Measurements from ENCODE around the gene HELLS. TPM values are rescaled to one million over a fixed set of nuclear protein-coding genes. Genes with fewer than 3 reads are reported as not detected.

Gene HELLS
- total and polyA plus RNA-seq, 10 of the 15 experiments (the other 5 are each of a cell fraction or from before 2014, with no cell fraction given): 33.9 to 159 (median 123) TPM

- H4K20me1 ChIP-seq (ENCODE audit: control insufficient read depth, insufficient read depth): no peaks in the 10 kb centered on the region
- CTCF ChIA-PET: no interaction called here
- H3K79me2 ChIP-seq (ENCODE audit: control insufficient read depth, insufficient read depth, low read length): no peaks in the 10 kb centered on the region
- SMC1A ChIA-PET (ENCODE audit: uncharacterized antibody, unreplicated experiment): no interaction called here
- no peaks in the 10 kb centered on the region for H3K36me3 ChIP-seq (ENCODE audit: control insufficient read depth in 2 of 2, insufficient read depth in 2 of 2, low read length in 1 of 2)
- no peak overlapping the region for H3K27ac ChIP-seq (ENCODE audit: control insufficient read depth, insufficient read depth)
- H3K27me3 ChIP-seq (replicated peaks in 1 of 2; ENCODE audit: control insufficient read depth in 2 of 2, insufficient read depth in 2 of 2, low read length in 1 of 2): no peaks in the 10 kb centered on the region
- no peak for TF ChIP-seq RB1 (IDR thresholded peaks at IDR 0.05; ENCODE audit: borderline replicate concordance)
- no peak for TF ChIP-seq REST (IDR thresholded peaks at IDR 0.05; ENCODE audit: low read depth, low read length)
- no peak for TF ChIP-seq MTA3 (IDR thresholded peaks at IDR 0.05; ENCODE audit: borderline replicate concordance, low read length)
- TF ChIP-seq BRCA1 (IDR thresholded peaks at IDR 0.05; ENCODE audit: low read depth, low read length): no peak
- no peak for TF ChIP-seq MXI1 (IDR thresholded peaks at IDR 0.05; ENCODE audit: low read depth, low read length)
- no peak for TF ChIP-seq NRF1 (conservative IDR thresholded peaks at IDR 0.05; ENCODE audit: low read depth, low read length)
- TF ChIP-seq CEBPB (IDR thresholded peaks at IDR 0.05; ENCODE audit: borderline replicate concordance in 1 of 2, low read depth in 2 of 2, low read length in 2 of 2): no peak
- no peak for TF ChIP-seq ZNF622 (IDR thresholded peaks at IDR 0.05)
- no peak for TF ChIP-seq IRF4 (IDR thresholded peaks at IDR 0.05; ENCODE audit: low read depth, low read length)
- TF ChIP-seq BACH1 (IDR thresholded peaks at IDR 0.05; ENCODE audit: borderline replicate concordance): no peak
- TF ChIP-seq SMARCA5 (IDR thresholded peaks at IDR 0.05): no peak
- no peak overlapping the region for H3K4me2 ChIP-seq (ENCODE audit: control insufficient read depth, insufficient read depth)
- no peak for ATAC-seq
- intact Hi-C loops (cut with micrococcal nuclease; ENCODE audit: unreplicated experiment) (no loop called here), in situ Hi-C loops (cut with MboI) (no loop called here)
- no peak for FAIRE-seq
- H3K4me1 ChIP-seq (ENCODE audit: control insufficient read depth, insufficient read depth, low read length): no peaks in the 10 kb centered on the region
- DNase-seq (ENCODE audit: low read depth, low spot score): no peak
- 19% methylated on average over 2 of the region's 2 CpGs for WGBS (ENCODE audit: insufficient coverage, insufficient replicate concordance, low lambda C conversion rate, missing lambda C conversion rate)
- H3K9ac ChIP-seq (ENCODE audit: control insufficient read depth, insufficient read depth, low read length): no peak overlapping the region
- no peak overlapping the region for H2AFZ ChIP-seq (ENCODE audit: control insufficient read depth, low read depth, low read length)
- RAD21 ChIA-PET (ENCODE audit: unreplicated experiment): no interaction called here
- H3K9me3 ChIP-seq (replicated peaks; ENCODE audit: control insufficient read depth, insufficient read depth, low read length): no peaks in the 10 kb centered on the region
- no TSS peak for BruUV-seq (replicated peaks)
- H3K4me3 ChIP-seq: no peak overlapping the region
- POLR2A ChIA-PET: no interaction called here
Observed at GRCh38 chr10:94623572-94623971, 78.0 kb downstream of the HELLS start.

Data from GM12878 (cell line).